ENCODE results near the gene ABCF1.

DNA sequence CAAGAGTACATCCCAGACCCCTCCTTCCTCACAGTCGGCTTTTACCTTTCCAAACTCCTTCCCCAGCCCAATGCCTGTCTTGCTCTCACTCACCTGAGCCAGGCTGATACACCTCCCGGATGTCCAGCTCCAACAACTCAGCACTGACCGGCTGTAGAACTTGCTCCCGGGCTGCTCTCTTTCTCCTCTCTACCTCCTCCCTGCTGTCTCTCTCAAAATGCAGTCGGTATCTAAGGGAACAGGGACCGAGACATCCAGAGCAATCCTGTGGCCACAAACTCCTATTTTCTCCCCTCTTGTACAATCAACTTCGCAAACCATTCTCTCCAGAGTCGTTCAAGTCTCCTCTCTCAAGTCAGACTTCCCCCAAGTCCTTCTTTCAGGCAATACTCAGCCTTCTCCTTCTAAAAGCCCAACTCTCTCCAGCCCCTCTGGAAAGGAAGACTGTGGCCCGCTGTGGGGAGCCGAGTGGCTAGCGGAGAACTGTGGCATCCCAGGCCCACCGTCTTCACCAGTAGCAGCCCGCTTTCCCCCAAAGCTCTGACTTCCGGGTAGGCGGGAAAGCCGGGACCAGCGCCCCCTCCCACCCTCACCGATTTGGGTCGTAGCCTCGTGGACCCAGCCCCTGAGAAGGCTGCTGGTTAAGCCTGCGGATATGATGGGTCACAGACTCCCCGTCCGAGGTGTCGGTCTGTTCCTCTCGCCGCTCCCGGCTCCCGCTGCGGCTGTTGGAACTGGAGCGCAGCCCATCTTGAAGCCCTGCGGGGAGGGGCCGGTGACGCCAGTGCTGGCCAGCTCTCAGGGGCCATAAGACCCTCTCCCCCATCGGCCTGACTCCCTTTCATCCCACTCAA, 16.1 kb upstream of the ABCF1 start:
- TF ChIP-seq EP300 (conservative IDR thresholded peaks at IDR 0.05; ENCODE audit: poor library complexity, severe bottlenecking) (no peak), POLR2AphosphoS5 (IDR thresholded peaks at IDR 0.05) (no peak), CTCF (IDR thresholded peaks at IDR 0.05; ENCODE audit: poor library complexity, severe bottlenecking) (no peak), EZH2 (IDR thresholded peaks at IDR 0.05; ENCODE audit: borderline replicate concordance, insufficient read depth, low read length, poor library complexity, severe bottlenecking) (no peak), SMC3 (conservative IDR thresholded peaks at IDR 0.05; ENCODE audit: poor library complexity) (no peak), MXI1 (conservative IDR thresholded peaks at IDR 0.05; ENCODE audit: poor library complexity, severe bottlenecking) (no peak), TAF1 (IDR thresholded peaks at IDR 0.05; ENCODE audit: low read depth) (no peak), RAD21 (conservative IDR thresholded peaks at IDR 0.05) (no peak)
- TF ChIP-seq, protein P1, sequence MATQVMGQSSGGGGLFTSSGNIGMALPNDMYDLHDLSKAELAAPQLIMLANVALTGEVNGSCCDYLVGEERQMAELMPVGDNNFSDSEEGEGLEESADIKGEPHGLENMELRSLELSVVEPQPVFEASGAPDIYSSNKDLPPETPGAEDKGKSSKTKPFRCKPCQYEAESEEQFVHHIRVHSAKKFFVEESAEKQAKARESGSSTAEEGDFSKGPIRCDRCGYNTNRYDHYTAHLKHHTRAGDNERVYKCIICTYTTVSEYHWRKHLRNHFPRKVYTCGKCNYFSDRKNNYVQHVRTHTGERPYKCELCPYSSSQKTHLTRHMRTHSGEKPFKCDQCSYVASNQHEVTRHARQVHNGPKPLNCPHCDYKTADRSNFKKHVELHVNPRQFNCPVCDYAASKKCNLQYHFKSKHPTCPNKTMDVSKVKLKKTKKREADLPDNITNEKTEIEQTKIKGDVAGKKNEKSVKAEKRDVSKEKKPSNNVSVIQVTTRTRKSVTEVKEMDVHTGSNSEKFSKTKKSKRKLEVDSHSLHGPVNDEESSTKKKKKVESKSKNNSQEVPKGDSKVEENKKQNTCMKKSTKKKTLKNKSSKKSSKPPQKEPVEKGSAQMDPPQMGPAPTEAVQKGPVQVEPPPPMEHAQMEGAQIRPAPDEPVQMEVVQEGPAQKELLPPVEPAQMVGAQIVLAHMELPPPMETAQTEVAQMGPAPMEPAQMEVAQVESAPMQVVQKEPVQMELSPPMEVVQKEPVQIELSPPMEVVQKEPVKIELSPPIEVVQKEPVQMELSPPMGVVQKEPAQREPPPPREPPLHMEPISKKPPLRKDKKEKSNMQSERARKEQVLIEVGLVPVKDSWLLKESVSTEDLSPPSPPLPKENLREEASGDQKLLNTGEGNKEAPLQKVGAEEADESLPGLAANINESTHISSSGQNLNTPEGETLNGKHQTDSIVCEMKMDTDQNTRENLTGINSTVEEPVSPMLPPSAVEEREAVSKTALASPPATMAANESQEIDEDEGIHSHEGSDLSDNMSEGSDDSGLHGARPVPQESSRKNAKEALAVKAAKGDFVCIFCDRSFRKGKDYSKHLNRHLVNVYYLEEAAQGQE (IDR thresholded peaks at IDR 0.05; ENCODE audit: borderline replicate concordance): no peak

Measured in neural cell (in vitro differentiated cells).